Endothelial cell of umbilical vein (primary cell): ENCODE data around the gene BCL3.

Experiments
- EZH2 ChIP-seq: IDR thresholded peaks from 2 replicates; pipeline ENCODE4 v1.6.1; 2012; ENCODE audit warnings: borderline replicate concordance, low read depth, mild to moderate bottlenecking, moderate library complexity, low read length, inconsistent platforms; ENCODE audit not compliant: severe bottlenecking
- FOS ChIP-seq: IDR thresholded peaks from 2 replicates; pipeline ENCODE4 v1.6.1; 2011; ENCODE audit warnings: mild to moderate bottlenecking, low read length, moderate library complexity, borderline replicate concordance; ENCODE audit not compliant: insufficient read depth
- JUN ChIP-seq: IDR thresholded peaks from 2 replicates; pipeline ENCODE4 v1.6.1; 2011; ENCODE audit warnings: borderline replicate concordance, low read depth; ENCODE audit not compliant: insufficient read length, insufficient read depth
- MYC ChIP-seq: IDR thresholded peaks from one replicate; pipeline ENCODE4 v1.6.1; 2011; ENCODE audit warnings: mild to moderate bottlenecking, low read depth, low read length
- POLR2A ChIP-seq: IDR thresholded peaks from 2 replicates; pipeline ENCODE4 v1.6.1; 2012; ENCODE audit warnings: low read depth, mild to moderate bottlenecking, control low read depth, low read length
- POLR2AphosphoS5 ChIP-seq: IDR thresholded peaks from 2 replicates; pipeline ENCODE4 v1.6.1; 2012; ENCODE audit warnings: low read depth, mild to moderate bottlenecking, control low read depth, low read length, moderate library complexity; ENCODE audit not compliant: insufficient read depth
- TF ChIP-seq, protein P1 (sequence below): IDR thresholded peaks from 2 replicates; pipeline ENCODE4 v1.6.1; 2011; ENCODE audit not compliant: insufficient read depth, insufficient read length
- TF ChIP-seq, protein P2 (sequence below), 2 donors: IDR thresholded peaks; 1 replicate in 1 of 2; 2 replicates in 1 of 2; pipeline ENCODE4 v1.5.1; 2011; ENCODE audit warnings: low read length in 2 of 2, mild to moderate bottlenecking in 2 of 2, moderate library complexity in 2 of 2, control low read depth in 1 of 2, inconsistent platforms in 1 of 2, low read depth in 1 of 2; ENCODE audit not compliant: insufficient read depth in 1 of 2; ENCODE audit errors: extremely low read depth in 1 of 2

DNA sequence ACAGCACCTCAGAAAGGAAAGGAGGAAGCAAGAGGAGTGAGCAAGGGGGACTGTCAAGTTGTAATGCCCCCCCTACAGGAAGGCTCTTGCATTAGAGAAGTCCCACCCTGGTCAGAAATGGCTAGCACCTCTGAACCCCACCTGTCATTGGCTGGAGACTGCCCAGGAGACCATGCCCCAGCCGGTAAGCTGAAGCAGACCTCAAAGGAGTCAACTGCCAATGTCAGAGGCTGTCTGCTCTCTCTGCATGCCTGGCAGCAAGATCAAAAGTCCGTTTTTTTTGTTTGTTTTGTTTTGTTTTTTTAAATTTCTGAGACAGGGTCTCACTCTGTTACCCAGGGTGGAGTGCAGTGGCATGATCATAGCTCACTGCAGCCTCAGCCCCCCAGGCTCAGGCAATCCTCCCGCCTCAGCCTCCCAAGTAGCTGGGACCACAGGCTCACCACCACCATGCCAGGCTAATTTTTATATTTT, 8.1 kb upstream of the BCL3 start:
- TF ChIP-seq JUN = no peak
- TF ChIP-seq, protein P1, sequence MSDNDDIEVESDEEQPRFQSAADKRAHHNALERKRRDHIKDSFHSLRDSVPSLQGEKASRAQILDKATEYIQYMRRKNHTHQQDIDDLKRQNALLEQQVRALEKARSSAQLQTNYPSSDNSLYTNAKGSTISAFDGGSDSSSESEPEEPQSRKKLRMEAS = no peak
- no peak for TF ChIP-seq POLR2AphosphoS5
- TF ChIP-seq POLR2A = no peak
- TF ChIP-seq, protein P2, sequence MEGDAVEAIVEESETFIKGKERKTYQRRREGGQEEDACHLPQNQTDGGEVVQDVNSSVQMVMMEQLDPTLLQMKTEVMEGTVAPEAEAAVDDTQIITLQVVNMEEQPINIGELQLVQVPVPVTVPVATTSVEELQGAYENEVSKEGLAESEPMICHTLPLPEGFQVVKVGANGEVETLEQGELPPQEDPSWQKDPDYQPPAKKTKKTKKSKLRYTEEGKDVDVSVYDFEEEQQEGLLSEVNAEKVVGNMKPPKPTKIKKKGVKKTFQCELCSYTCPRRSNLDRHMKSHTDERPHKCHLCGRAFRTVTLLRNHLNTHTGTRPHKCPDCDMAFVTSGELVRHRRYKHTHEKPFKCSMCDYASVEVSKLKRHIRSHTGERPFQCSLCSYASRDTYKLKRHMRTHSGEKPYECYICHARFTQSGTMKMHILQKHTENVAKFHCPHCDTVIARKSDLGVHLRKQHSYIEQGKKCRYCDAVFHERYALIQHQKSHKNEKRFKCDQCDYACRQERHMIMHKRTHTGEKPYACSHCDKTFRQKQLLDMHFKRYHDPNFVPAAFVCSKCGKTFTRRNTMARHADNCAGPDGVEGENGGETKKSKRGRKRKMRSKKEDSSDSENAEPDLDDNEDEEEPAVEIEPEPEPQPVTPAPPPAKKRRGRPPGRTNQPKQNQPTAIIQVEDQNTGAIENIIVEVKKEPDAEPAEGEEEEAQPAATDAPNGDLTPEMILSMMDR (IDR thresholded peaks at IDR 0.05; ENCODE audit: extremely low read depth in 1 of 2, insufficient read depth in 1 of 2, low read depth in 1 of 2, low read length in 2 of 2) = peak in 1 of 2 donors; percentile 14
- TF ChIP-seq MYC = no peak
- no peak for TF ChIP-seq EZH2
- no peak for TF ChIP-seq FOS
